Activated naive CD4-positive, alpha-beta T cell (primary cell): ENCODE results near the gene JAKMIP2.
"Not testable (repeated sequence)": the region's sequence is repeated elsewhere in the genome, so short reads cannot be mapped to it uniquely, and the experiment has no call there.

Experiments used
- DNase-seq, 4 experiments: peaks; one replicate each; lab custom pipeline; 2025; lab: John Stamatoyannopoulos, UW

The JAKMIP2 gene

DNA sequence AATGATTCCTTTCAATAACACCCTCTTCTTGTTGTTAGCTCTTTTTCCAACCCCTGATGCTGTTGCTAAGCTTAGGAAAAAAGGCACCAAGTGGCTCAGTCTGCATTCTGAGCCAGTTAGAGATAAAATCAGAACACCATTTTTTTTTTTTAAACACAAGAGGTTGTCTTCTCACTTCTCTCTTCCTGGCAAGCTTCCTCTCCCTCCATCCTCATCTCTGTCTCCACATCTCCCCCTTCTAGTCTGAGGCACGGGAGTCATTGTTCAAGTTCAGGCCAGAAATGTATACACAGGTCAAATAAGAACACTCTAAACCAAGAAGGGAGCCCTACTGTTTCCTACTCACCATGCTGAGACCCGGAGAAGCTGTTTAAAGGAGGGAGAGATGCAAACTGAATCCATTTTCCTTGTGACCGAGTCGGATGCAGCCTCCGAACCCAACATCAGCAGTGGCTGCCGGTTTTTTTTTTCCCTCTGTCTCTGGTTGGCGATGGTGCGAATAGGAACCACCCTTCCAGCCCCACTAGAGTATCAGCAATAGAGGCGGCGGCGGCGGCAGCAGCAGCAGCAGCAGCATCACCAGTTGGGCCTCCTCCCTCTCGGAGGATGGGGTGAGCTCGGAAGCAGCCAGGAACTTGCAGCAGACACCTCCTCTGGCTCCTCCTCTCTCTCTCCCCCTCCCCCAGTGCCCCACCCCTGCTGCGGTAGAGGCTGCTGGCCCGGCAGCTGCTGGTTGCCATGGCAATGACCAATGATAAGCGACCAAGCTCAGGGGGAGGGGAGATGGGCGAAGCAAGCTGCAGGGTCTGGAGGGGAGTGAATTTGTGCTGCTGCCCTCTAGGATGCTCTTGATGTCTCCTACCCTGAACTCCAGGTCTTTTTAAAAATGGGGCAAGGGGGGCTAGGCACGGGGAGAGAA lies at the start of gene JAKMIP2:
Gene JAKMIP2, minus strand, starts transcription at position 619 of the 919 bp plus-strand sequence. CDS start 110,922 bp downstream, outside the sequence.
- DNase-seq = peak; percentile 8 to 67 (median 31)

- no peak for DNase-seq
These were observed 48.9 kb upstream of the JAKMIP2 start, which contains the start of gene SPINK1 for GRCh38 chr5:147831465-147831864. Gene SPINK1, minus strand, starts transcription at chr5:147831671. Its CDS starts 94 bp downstream, at chr5:147831577.

DNA sequence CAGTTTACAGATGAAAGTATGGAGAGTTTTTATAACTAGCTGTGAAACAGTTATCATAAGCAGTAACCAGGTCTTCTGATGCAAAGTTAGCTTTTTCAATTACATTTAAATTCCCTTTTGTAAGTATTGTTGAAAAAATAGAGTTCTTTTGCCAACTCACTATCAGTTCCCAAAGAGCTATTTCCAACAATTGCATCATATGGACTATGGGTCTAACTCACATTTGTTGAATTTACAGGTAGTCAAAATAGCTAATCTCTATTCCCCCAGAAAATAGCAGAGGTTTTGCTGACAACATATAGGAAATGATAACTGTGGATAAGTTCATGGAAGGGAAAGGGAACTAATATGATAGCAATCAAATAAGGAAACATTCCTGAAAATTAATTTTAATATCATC lies 47.5 kb upstream of the JAKMIP2 start:
- DNase-seq = no peak

GRCh38 chr5:147827017-147827416 lies 44.5 kb upstream of the JAKMIP2 start:
- DNase-seq = not testable (repeated sequence)

DNA sequence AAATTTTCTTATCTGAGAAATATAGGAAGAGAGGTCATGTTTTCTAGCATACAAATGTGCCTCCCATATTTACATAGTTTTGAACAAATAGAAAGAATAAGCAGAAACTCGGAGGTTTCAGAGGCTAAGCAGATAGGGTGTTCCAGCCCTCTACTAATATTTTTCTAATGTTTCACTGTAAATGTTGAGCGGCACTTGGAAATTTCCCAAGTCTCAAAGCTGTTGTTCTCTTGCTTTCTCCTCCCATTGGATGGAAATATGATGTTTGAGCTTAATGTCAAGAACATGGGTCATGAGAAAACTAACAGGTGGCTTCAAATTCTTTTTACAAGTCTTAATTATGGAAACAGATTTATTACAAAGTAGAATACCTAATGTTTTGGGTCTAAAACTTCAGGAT lies 43.8 kb upstream of the JAKMIP2 start:
- DNase-seq = no peak

DNA sequence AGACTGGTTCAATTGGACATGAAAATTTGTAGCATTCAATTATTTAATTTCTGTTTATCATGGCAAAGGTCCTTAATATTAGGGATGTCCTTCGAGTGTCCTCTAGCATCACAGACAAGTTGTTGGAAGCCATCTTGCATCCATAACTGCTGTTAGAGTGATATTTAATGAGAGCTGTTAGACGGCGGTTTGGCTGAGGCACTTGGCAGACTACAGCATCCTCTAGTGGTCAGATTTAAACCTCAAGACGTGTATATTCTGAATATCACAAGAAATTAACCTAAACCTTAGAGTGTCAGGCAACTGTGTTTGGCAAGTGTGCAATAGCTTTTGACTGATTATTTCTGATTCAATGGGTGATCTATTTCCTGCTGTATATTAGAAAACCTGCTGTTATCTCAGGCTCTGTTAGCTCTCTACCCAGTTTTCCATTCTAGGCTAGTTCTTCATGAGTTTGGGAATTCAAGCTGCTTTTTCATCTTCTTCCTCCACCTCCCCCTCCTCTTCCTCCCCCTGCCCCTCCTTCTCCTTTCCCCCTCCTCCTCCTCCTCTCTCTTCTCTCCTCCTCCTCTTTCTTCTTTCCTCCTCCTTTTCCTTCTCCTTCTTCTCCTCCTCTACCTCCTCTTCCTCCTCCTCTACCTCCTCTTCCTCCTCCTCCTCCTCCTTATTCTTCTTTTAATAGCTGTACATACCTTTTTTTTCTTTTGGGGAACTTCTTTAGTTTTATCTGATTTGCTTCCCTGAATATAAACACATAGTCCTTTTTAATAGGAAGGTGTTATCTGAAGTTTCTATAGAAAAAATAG lies 40.4 kb upstream of the JAKMIP2 start:
- no peak for DNase-seq

DNA sequence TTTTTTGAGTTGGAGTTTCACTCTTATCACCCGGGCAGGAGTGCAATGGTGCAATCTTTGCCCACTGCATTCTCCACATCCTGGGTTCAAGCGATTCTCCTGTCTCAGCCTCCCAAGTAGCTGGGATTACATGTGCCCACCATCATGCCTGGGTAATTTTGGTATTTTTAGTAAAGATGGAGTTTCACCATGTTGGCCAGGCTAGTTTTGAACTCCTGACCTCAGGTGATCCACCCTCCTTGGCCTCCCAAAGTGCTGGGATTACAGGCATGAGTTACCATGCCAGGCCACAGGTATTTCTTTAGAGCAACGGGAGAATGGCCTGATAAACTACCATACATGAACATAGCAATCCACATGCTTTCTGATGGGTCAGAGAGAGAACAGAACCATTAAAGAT lies 39.7 kb upstream of the JAKMIP2 start:
- DNase-seq = not testable (repeated sequence)

DNA sequence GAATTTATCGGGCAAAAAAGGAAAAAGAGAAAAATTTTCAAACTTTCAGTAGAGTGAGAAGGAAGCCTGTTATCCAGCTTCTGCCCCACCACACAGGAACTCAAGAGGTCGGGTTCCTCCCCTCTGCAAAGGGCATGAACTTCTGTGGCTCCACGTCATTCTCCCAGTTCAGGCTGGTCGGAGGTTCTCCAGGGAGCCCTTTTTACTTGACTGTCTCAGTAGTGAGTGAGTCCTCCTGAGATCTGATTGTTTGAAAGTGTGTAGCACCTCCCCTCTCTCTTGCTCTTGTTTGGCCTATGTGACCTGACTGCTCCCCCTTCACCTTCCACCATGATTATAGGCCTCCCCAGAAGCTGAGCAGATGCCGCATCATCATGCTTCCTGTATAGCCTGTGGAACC lies 39.2 kb upstream of the JAKMIP2 start:
- DNase-seq = no peak

- no peak for DNase-seq
These were observed 36.8 kb upstream of the JAKMIP2 start for GRCh38 chr5:147819261-147819770.

GRCh38 chr5:147818290-147818689 lies 35.8 kb upstream of the JAKMIP2 start:
- DNase-seq = no peak

- no peak for DNase-seq
These were observed 31.2 kb upstream of the JAKMIP2 start for GRCh38 chr5:147813696-147814095.

GRCh38 chr5:147809830-147810666 lies 27.5 kb upstream of the JAKMIP2 start:
- no peak for DNase-seq

GRCh38 chr5:147805030-147805454 lies 22.5 kb upstream of the JAKMIP2 start:
- no peak for DNase-seq

GRCh38 chr5:147804334-147804733 lies 21.8 kb upstream of the JAKMIP2 start:
- DNase-seq = no peak

DNA sequence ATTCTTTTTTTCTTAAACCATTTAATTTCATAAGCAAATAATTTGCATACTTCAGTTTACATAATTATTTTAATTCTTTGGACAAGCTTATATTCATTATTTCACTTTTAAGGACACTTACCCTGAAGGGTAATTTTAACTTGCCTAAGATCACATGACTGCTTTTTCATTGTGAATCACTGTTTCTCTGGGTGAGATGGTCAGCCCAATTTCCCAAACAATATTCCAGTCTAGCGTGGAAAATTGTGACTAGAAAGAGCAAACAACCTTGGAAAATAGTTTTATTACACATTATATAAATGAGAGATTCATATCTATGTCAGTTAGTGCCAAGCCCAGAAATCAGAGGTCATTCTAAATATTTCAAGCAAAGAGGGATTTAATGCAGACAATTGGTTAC lies 21.4 kb upstream of the JAKMIP2 start:
- no peak for DNase-seq

DNA sequence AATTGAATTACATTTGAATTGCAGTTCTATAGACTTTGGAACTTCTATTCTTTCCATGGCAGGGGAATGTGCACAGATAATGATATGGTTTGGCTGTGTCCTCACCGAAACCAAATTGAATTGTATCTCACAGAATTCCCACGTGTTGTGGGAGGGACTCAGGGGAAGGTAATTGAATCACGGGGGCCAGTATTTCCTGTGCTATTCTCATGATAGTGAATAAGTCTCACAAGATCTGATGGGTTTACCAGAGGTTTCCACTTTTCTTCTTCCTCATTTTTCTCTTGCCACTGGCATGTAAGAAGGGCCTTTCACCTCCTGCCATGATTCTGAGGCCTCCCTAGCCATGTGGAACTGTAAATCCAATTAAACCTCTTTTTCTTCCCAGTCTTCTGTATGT lies 20.6 kb upstream of the JAKMIP2 start:
- DNase-seq = not testable (repeated sequence)

- DNase-seq = no peak
These were observed 18.9 kb upstream of the JAKMIP2 start for GRCh38 chr5:147801461-147801860.

- no peak for DNase-seq
These were observed 18.0 kb upstream of the JAKMIP2 start for GRCh38 chr5:147800491-147800890.

DNA sequence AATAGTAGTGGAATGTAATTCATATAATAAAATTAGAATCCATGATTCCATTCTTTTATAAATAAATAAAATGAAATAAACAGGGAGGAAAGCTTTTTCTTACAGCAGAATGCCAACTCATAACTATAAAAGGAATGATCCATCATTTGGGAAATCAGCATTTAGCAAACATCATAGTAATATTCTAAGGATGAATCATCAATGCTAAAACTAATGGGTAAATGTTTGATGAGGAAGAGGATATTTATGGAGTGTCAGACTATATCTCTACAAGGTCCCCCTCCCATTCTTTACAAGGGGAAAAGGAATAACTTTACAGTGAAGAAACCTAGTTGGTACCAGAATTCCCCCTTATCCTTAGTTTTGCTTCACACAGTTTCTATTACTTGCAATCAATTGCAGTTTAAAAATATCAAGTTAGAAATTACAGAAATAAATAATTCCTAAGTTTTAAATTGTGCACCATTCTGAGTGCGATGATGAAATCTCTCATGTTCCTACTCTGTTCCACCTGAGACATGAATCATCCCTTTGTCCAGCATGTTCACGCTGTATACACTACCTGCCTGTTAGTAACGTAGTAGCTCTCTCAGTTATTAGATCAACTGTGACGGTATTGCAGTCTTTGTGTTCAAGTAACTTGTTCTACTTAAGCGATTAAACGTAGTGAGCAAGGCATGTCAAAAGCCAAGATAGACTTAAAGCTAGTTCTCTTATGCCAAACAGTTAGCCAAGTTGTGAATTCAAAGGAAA lies 14.2 kb upstream of the JAKMIP2 start:
- DNase-seq = no peak

DNA sequence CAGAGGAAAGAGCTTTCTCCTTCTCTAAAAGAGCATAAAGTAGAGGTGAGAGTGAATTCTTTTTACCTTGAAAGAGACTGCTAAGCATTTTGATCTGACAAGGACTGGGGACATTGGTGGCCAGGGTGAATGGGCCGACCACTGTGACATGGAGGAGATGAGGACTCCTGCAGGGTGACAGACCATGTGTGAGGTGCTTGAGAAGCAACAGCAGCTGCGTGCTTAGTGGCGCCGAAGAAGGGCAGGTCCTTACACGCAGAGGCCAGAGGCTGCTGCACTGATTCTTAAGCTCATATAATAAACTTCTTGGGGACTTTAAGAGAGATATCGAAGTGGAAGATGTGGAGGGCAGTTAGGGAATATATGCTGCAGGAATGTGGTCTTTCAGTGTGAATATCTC lies 8.7 kb upstream of the JAKMIP2 start:
- no peak for DNase-seq

- no peak for DNase-seq
These were observed 7.3 kb upstream of the JAKMIP2 start for GRCh38 chr5:147789820-147790219.
